K562 (cell line): ENCODE data around the gene YBX2. TPM values are rescaled to one million over a fixed set of nuclear protein-coding genes. Genes with fewer than 3 reads are reported as not detected.

ENCODE experiments used
- ATAC-seq: fragments of 200-7000 bp; cut with Tn5 transposase; 3 replicates; pipeline ENCODE4 v1.9.1; 2020; ENCODE audit warnings: moderate library complexity
- BruUV-seq: library from RNA; stranded (reverse); fragments of 400-500 nt; replicated peaks from 2 replicates; lab custom pipeline; 2021; lab: Mats Ljungman, UMichigan
- CTCF ChIA-PET: fragments of 300-600 bp; formaldehyde crosslinking; extraction: SDS; loops from one replicate; lab custom pipeline; 2021; ENCODE audit warnings: low intra/inter-chr PET ratio; lab: Yijun Ruan, JAX
- POLR2A ChIA-PET: fragments of 300-600, 350-650 bp; sonication (Branson Sonifier 250); formaldehyde crosslinking; extraction: SDS; loops from one replicate; lab custom pipeline; 2021; ENCODE audit warnings: antibody characterized with exemption, inconsistent platforms; lab: Yijun Ruan, JAX
- DNase-seq, 4 experiments: peaks; one replicate each; pipeline versions ENCODE4 v3.0.0 to v3.0.0-alpha.2; 2011 to 2018; ENCODE audit warnings: low spot score in 3 of 4, mixed read lengths in 3 of 4; ENCODE audit errors: extremely low read depth in 1 of 4
- FAIRE-seq: peaks from 2 replicates; lab custom pipeline; 2011; peaks lifted over from hg19 to GRCh38; lab: Jason Lieb, UNC
- H2AFZ ChIP-seq: 2 replicates; pipeline ENCODE4 v1.6.0; 2011; ENCODE audit warnings: low read depth, low read length, control low read depth, inconsistent platforms
- H3K27ac ChIP-seq: fragments of 200-600 bp; 3 replicates; pipeline ENCODE4 v1.8.0; 2011; ENCODE audit warnings: low read depth, mild to moderate bottlenecking, control low read depth, inconsistent platforms, low read length, moderate library complexity, mixed read lengths; ENCODE audit errors: extremely low read depth
- H3K27me3 ChIP-seq, 2 experiments: fragments of 300-600 bp in 1 of 2; 2 replicates in 1 of 2; 3 replicates in 1 of 2; pipeline versions ENCODE4 v1.6.0 to v1.8.0; 2011; ENCODE audit warnings: inconsistent platforms in 2 of 2, low read length in 2 of 2, mild to moderate bottlenecking in 1 of 2, mixed read lengths in 1 of 2, moderate library complexity in 1 of 2; ENCODE audit not compliant: control insufficient read depth in 2 of 2, insufficient read depth in 2 of 2
- H3K36me3 ChIP-seq: fragments of 300-600 bp; 3 replicates; pipeline ENCODE4 v1.8.0; 2011; ENCODE audit warnings: mild to moderate bottlenecking, low read length, inconsistent platforms; ENCODE audit not compliant: control insufficient read depth, insufficient read depth
- H3K4me1 ChIP-seq, 2 experiments: fragments of 200-600 bp in 1 of 2; replicated peaks in 1 of 2; 2 replicates in 1 of 2; 3 replicates in 1 of 2; pipeline versions ENCODE4 v1.5.1 to v1.8.0; 2011; ENCODE audit warnings: inconsistent platforms in 2 of 2, low read length in 2 of 2, mild to moderate bottlenecking in 1 of 2, mixed read lengths in 1 of 2, moderate library complexity in 1 of 2; ENCODE audit not compliant: control insufficient read depth in 2 of 2, insufficient read depth in 2 of 2
- H3K4me2 ChIP-seq: 2 replicates; pipeline ENCODE4 v1.6.1; 2011; ENCODE audit warnings: low read length, control low read depth, inconsistent platforms, mixed read lengths; ENCODE audit not compliant: insufficient read depth
- H3K4me3 ChIP-seq: fragments of 200-600 bp; sonication (generic), shearing (Covaris generic); 2 replicates; pipeline ENCODE4 v1.5.1; 2016; ENCODE audit warnings: control low read depth, inconsistent platforms
- H3K79me2 ChIP-seq: fragments of 200-600 bp; 3 replicates; pipeline ENCODE4 v1.8.0; 2011; ENCODE audit warnings: low read length, inconsistent platforms; ENCODE audit not compliant: control insufficient read depth, insufficient read depth
- H3K9ac ChIP-seq, 2 experiments: 2 replicates each; pipeline versions ENCODE4 v1.6.0 to v1.6.1; 2011; ENCODE audit warnings: low read depth in 2 of 2, low read length in 2 of 2, control low read depth in 1 of 2, inconsistent platforms in 1 of 2, mild to moderate bottlenecking in 1 of 2, mixed read lengths in 1 of 2; ENCODE audit not compliant: insufficient read depth in 1 of 2
- H3K9me1 ChIP-seq: one replicate; pipeline ENCODE4 v1.6.0; 2011; ENCODE audit warnings: inconsistent platforms, mild to moderate bottlenecking, low read length, moderate library complexity; ENCODE audit not compliant: control insufficient read depth, insufficient read depth
- H3K9me3 ChIP-seq: replicated peaks from 2 replicates; pipeline ENCODE4 v1.5.1; 2011; ENCODE audit warnings: low read depth, low read length, inconsistent platforms; ENCODE audit not compliant: control insufficient read depth, insufficient read depth
- H4K20me1 ChIP-seq: replicated peaks from 2 replicates; pipeline ENCODE4 v1.6.1; 2011; ENCODE audit warnings: low read length, inconsistent platforms, mixed read lengths; ENCODE audit not compliant: control insufficient read depth, insufficient read depth
- NR3C1 ChIP-seq: sonication (generic); formaldehyde crosslinking; IDR thresholded peaks from 2 replicates; pipeline ENCODE4 v1.8.1; 2022; ENCODE audit warnings: missing genetic modification reagents
- NR4A1 ChIP-seq, 2 experiments: fragments of 250-450 bp in 1 of 2; fragments of 450-650 bp in 1 of 2; sonication (Bioruptor Pico) in 1 of 2; IDR thresholded peaks; 2 replicates each; pipeline versions ENCODE4 v1.4.0 to v1.6.1; 2016 to 2020; ENCODE audit warnings: mild to moderate bottlenecking in 2 of 2, missing compliant biosample characterization in 1 of 2, missing genetic modification characterization in 1 of 2, moderate library complexity in 1 of 2
- YY1 ChIP-seq, 3 experiments: IDR thresholded peaks; 2 replicates each; pipeline ENCODE4 v1.6.1; 2011; ENCODE audit warnings: low read length in 2 of 3, mild to moderate bottlenecking in 2 of 3, moderate library complexity in 2 of 3, borderline replicate concordance in 1 of 3, control low read depth in 1 of 3, low read depth in 1 of 3; ENCODE audit not compliant: insufficient read depth in 3 of 3, insufficient replicate concordance in 2 of 3, control insufficient read depth in 1 of 3, insufficient read length in 1 of 3; ENCODE audit errors: extremely low read depth in 1 of 3
- ZNF143 ChIP-seq: sonication (generic); formaldehyde crosslinking; IDR thresholded peaks from 2 replicates; pipeline ENCODE4 v1.9.0; 2022; ENCODE audit warnings: mild to moderate bottlenecking, missing genetic modification reagents
- ZNF354B ChIP-seq: fragments of 250-450 bp; sonication (Bioruptor Pico); IDR thresholded peaks from 2 replicates; pipeline ENCODE4 v1.4.0; 2020
- ZNF589 ChIP-seq: fragments of 200-800 bp; sonication (Bioruptor generic); IDR thresholded peaks from 2 replicates; pipeline ENCODE4 v1.6.1; 2016; ENCODE audit warnings: low read depth, missing genetic modification characterization, missing compliant biosample characterization
- WGBS: fragments of 100-300 bp; shearing (Covaris generic); methylation state at CpG from one replicate; pipeline ENCODE4 v1.1.6; 2016; ENCODE audit warnings: low coverage, mixed read lengths; ENCODE audit not compliant: insufficient coverage; ENCODE audit errors: missing lambda C conversion rate; 5-methylcytosine and 5-hydroxymethylcytosine counted together
- in situ Hi-C: fragments of 300-500 bp; cut with MboI; formaldehyde crosslinking; loops from 4 replicates; pipeline ENCODE4 v1.15.0; 2018; ENCODE audit warnings: inconsistent platforms, mixed read lengths
- intact Hi-C: fragments of 100-400 bp; cut with micrococcal nuclease; formaldehyde crosslinking; loops from 2 replicates; pipeline ENCODE4 v1.14.2; 2022
- polyA plus RNA-seq, 8 experiments: library from polyadenylated mRNA; depleted of rRNA in 4 of 8; stranded (reverse) in 5 of 8; unstranded in 3 of 8; fragments of >200 nt; fragmentation: Nextera tagmentation in 2 of 8; fragmentation: Illumina TruSeq in 1 of 8; extraction: Ambion mirVana in 2 of 8; extraction: Trizol in 1 of 8; gene quantifications; 2 replicates each; pipeline versions ENCODE4 v1.2.1 to v1.2.3, GENCODE V29; 2011 to 2014; ENCODE audit warnings: inconsistent platforms in 1 of 8, missing spikeins in 1 of 8
- total RNA-seq, 7 experiments: library from RNA; depleted of rRNA in 6 of 7; stranded (reverse); fragments of >200 nt in 6 of 7; fragmentation: Illumina TruSeq in 2 of 7; extraction: Trizol in 2 of 7; gene quantifications; 2 replicates each; pipeline versions ENCODE4 v1.2.1 to v1.2.3, GENCODE V29; 2011 to 2021; ENCODE audit warnings: low replicate concordance in 1 of 7

Gene YBX2
- total and polyA plus RNA-seq, 9 of the 15 experiments (the other 6 are each of a cell fraction or from before 2014, with no cell fraction given): 0.03 to 0.59 (median 0.27) TPM; not detected in 6

- peak in 1 of 3 experiments; percentile 23 for TF ChIP-seq YY1 (IDR thresholded peaks at IDR 0.05; ENCODE audit: borderline replicate concordance in 1 of 3, control insufficient read depth in 1 of 3, extremely low read depth in 1 of 3, insufficient read depth in 3 of 3, insufficient read length in 1 of 3, insufficient replicate concordance in 2 of 3, low read depth in 1 of 3, low read length in 2 of 3)
- TF ChIP-seq NR4A1 (CRISPR knock-in tag; IDR thresholded peaks at IDR 0.05): no peak
- TF ChIP-seq NR4A1 (tag; IDR thresholded peaks at IDR 0.05): 0 out of 2 replicates have a peak, but pooled peaks have one; percentile 55
These were observed 1.9 kb upstream of the YBX2 start (continued) for GRCh38 chr17:7296189-7296861.

GRCh38 chr17:7295230-7296180 lies 1.1 kb upstream of the YBX2 start:
- Histone ChIP-seq H3K4me1 (peaks cover 17 to 42% of the 10 kb centered on the region in 2 experiments), H3K36me3 (no peaks in the 10 kb centered on the region), H4K20me1 (no peaks in the 10 kb centered on the region), H3K9ac (no peak overlapping the region), H3K9me3 (no peaks in the 10 kb centered on the region), H2AFZ (peak overlapping the region; percentile 83), H3K79me2 (no peaks in the 10 kb centered on the region), H3K27me3 (no peaks in the 10 kb centered on the region), H3K4me2 (no peak overlapping the region), H3K9me1 (no peaks in the 10 kb centered on the region), H3K27ac (no peak overlapping the region), H3K4me3 (no peak overlapping the region)
- POLR2A ChIA-PET: interaction anchor here (0.7 to 1.6 kb wide), 4 partner anchors 10 to 246 kb away, joined by 3 to 13 read pairs (median 4); partner anchors contain the start of gene PHF23
- BruUV-seq: no TSS peak
- peak; percentile 65 for FAIRE-seq
- CTCF ChIA-PET: interaction anchor here (2.5 kb wide), 1 partner anchor 15 kb away, joined by 19 read pairs; the partner anchor contains the start of gene SLC2A4
- no peak for ATAC-seq
- in situ Hi-C loops: no loop called here
- TF ChIP-seq ZNF354B (CRISPR knock-in tag) (no peak), ZNF589 (CRISPR knock-in tag) (no peak), NR3C1 (CRISPR knock-in tag) (no peak), ZNF143 (CRISPR knock-in tag) (no peak)
- intact Hi-C loops: loop anchor here (1.0 to 5.0 kb wide), 2 partner anchors 15 to 243 kb away; no protein-coding TSS in a partner anchor
- DNase-seq: no peak
- 88% methylated on average over 15 of the region's 42 CpGs for WGBS
